ENCODE data around the gene FGGY. TPM values are rescaled to one million over a fixed set of nuclear protein-coding genes. Genes with fewer than 3 reads are reported as not detected.

Gene FGGY
- total RNA-seq, 1 experiment from 2014 or later, result 14.6 TPM

DNA sequence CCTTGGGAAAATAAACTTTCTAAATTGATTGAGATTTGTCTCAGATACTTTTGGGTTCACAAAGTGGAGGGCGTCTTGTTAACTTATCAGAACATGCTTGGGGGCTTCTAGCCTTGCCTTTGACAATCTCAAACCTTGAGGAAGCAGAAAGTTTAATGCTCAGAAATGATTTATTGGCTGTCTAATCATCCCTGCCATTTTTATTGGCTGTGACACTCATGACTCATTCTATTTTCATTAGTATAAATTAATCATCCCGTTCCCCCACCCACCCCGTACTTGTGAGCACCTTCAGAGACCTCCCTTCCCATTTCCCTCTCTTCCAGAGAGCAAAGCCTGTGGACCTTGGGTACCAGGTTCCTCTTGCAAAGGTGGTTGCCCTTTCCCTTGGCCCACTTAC lies 87.1 kb downstream of the FGGY start:
- no peaks in the 10 kb centered on the region for H3K79me2 ChIP-seq (ENCODE audit: insufficient read depth, low read length)
- H3K14ac ChIP-seq (ENCODE audit: insufficient read depth, low read length), result no peak overlapping the region
- no peak overlapping the region for H3K4ac ChIP-seq (ENCODE audit: low read depth, low read length)
- TF ChIP-seq, protein P1, sequence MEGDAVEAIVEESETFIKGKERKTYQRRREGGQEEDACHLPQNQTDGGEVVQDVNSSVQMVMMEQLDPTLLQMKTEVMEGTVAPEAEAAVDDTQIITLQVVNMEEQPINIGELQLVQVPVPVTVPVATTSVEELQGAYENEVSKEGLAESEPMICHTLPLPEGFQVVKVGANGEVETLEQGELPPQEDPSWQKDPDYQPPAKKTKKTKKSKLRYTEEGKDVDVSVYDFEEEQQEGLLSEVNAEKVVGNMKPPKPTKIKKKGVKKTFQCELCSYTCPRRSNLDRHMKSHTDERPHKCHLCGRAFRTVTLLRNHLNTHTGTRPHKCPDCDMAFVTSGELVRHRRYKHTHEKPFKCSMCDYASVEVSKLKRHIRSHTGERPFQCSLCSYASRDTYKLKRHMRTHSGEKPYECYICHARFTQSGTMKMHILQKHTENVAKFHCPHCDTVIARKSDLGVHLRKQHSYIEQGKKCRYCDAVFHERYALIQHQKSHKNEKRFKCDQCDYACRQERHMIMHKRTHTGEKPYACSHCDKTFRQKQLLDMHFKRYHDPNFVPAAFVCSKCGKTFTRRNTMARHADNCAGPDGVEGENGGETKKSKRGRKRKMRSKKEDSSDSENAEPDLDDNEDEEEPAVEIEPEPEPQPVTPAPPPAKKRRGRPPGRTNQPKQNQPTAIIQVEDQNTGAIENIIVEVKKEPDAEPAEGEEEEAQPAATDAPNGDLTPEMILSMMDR (conservative IDR thresholded peaks at IDR 0.05), result no peak
- no peaks in the 10 kb centered on the region for H3K27me3 ChIP-seq (ENCODE audit: insufficient read depth, low read length)
- no peak overlapping the region for H3K9ac ChIP-seq (ENCODE audit: extremely low read depth, insufficient read length, low read length)
- no peak overlapping the region for H2BK15ac ChIP-seq (ENCODE audit: low read depth, low read length)
- H2BK12ac ChIP-seq (ENCODE audit: insufficient read length, low read depth, low read length), result no peak overlapping the region
- H4K20me1 ChIP-seq (ENCODE audit: control insufficient read depth, insufficient read depth, insufficient read length), result no peaks in the 10 kb centered on the region
- H4K91ac ChIP-seq (ENCODE audit: insufficient read length, low read depth, low read length), result no peak overlapping the region
- H3K9me3 Mint-ChIP-seq, result peaks cover 3 to 10% of the 10 kb centered on the region in 2 experiments; a peak in 4 of 5 replicates
- H2AK5ac ChIP-seq (ENCODE audit: insufficient read length, low read length), result no peak overlapping the region
- H3T11ph ChIP-seq (ENCODE audit: low read length), result no peak overlapping the region
- no peak overlapping the region for H4K5ac ChIP-seq (ENCODE audit: insufficient read length, low read depth, low read length)
- no peak overlapping the region for H4K8ac ChIP-seq (replicated peaks; ENCODE audit: insufficient read length, low read depth, low read length)
- H3K79me1 ChIP-seq (ENCODE audit: insufficient read depth, low read depth, low read length, poor library complexity, severe bottlenecking), result no peaks in the 10 kb centered on the region
- no peak overlapping the region for H3K4me2 ChIP-seq (ENCODE audit: insufficient read depth, insufficient read length, low read length)
- no peak overlapping the region for H3K56ac ChIP-seq (ENCODE audit: insufficient read length, low read depth, low read length)
- no CpG with 5 or more reads among the region's 3 CpGs for WGBS (ENCODE audit: extremely low coverage, insufficient read length, low lambda C conversion rate)
- no peak overlapping the region for H3K23ac ChIP-seq (ENCODE audit: insufficient read length, low read depth, low read length)
- peaks cover 3 to 34% (median 9%) of the 10 kb centered on the region in 3 experiments; a peak in 6 of 7 replicates for H3K36me3 Mint-ChIP-seq (ENCODE audit: insufficient read depth in 1 of 3, low read depth in 3 of 3)
- H3K9me3 ChIP-seq (ENCODE audit: control insufficient read depth, low read depth, low read length), result no peaks in the 10 kb centered on the region
- peak overlapping the region in 2 of 3 experiments; percentile 82 to 84; a peak in 4 of 7 replicates for H3K27ac Mint-ChIP-seq
- H2BK5ac ChIP-seq (ENCODE audit: insufficient read length, low read length), result no peak overlapping the region
- H3K4me1 Mint-ChIP-seq, result peaks cover 27 to 35% of the 10 kb centered on the region in 2 experiments
- no peak overlapping the region for H2AFZ ChIP-seq (ENCODE audit: low read length)
- H3K27ac ChIP-seq (ENCODE audit: insufficient read length, low read depth, low read length), result no peak overlapping the region
- peaks cover 3% of the 10 kb centered on the region; the same call in 1 of the 2 replicates for H3K4me1 ChIP-seq (ENCODE audit: insufficient read depth, low read length)
- H3K27me3 Mint-ChIP-seq (ENCODE audit: low read depth), result no peaks in the 10 kb centered on the region
- H3K4me3 Mint-ChIP-seq, result no peak overlapping the region
- no peak for DNase-seq
- no peak overlapping the region for H2BK20ac ChIP-seq (ENCODE audit: low read depth, low read length, poor library complexity, severe bottlenecking)
- no peaks in the 10 kb centered on the region for H3K23me2 ChIP-seq (ENCODE audit: insufficient read length, low read depth, low read length, poor library complexity, severe bottlenecking)
- H2BK120ac ChIP-seq (ENCODE audit: low read depth, low read length, poor library complexity, severe bottlenecking), result no peak overlapping the region
- no peak overlapping the region for H3K18ac ChIP-seq (ENCODE audit: insufficient read length, low read depth, low read length)
